Measurements from ENCODE around the gene COL1A1.

- no peak for TF ChIP-seq POLR2A (IDR thresholded peaks at IDR 0.05)
- TF ChIP-seq, protein P1, sequence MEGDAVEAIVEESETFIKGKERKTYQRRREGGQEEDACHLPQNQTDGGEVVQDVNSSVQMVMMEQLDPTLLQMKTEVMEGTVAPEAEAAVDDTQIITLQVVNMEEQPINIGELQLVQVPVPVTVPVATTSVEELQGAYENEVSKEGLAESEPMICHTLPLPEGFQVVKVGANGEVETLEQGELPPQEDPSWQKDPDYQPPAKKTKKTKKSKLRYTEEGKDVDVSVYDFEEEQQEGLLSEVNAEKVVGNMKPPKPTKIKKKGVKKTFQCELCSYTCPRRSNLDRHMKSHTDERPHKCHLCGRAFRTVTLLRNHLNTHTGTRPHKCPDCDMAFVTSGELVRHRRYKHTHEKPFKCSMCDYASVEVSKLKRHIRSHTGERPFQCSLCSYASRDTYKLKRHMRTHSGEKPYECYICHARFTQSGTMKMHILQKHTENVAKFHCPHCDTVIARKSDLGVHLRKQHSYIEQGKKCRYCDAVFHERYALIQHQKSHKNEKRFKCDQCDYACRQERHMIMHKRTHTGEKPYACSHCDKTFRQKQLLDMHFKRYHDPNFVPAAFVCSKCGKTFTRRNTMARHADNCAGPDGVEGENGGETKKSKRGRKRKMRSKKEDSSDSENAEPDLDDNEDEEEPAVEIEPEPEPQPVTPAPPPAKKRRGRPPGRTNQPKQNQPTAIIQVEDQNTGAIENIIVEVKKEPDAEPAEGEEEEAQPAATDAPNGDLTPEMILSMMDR (IDR thresholded peaks at IDR 0.05), result no peak
Measured at GRCh38 chr17:50165867-50166517, 35.4 kb downstream of the COL1A1 start, which contains the start of gene SGCA.

All from ovary (tissue), 3 donors.